Measurements from ENCODE around the gene ALOXE3. TPM values are rescaled to one million over a fixed set of nuclear protein-coding genes. Genes with fewer than 3 reads are reported as not detected.
A peak's percentile ranks its signal among the peaks of the same experiment; 100 is the strongest.

Gene ALOXE3
- total and polyA plus RNA-seq, 4 donors: 0.12 to 0.68 (median 0.28) TPM; not detected in 1

GRCh38 chr17:8153525-8153956, 35.2 kb upstream of the ALOXE3 start:
- no peaks in the 10 kb centered on the region for H3K9me3 ChIP-seq (ENCODE audit: control insufficient read depth in 4 of 4, insufficient read depth in 3 of 4, low read length in 3 of 4)
- H3K27ac ChIP-seq (ENCODE audit: low read depth in 1 of 2, low read length in 1 of 2): peak overlapping the region; percentile 98 to 99
- no peaks in the 10 kb centered on the region for H3K27me3 ChIP-seq (ENCODE audit: control insufficient read depth in 3 of 3, insufficient read depth in 3 of 3, low read length in 2 of 3)
- DNase-seq (peak; percentile 78 to 86 (median 85)), ATAC-seq (ENCODE audit: insufficient read depth, low FRiP score) (no peak)
- WGBS, 2 donors: 17 to 25% methylated on average over 13 of the region's 13 CpGs
- peaks cover 5 to 58% (median 29%) of the 10 kb centered on the region in 5 donors for H3K4me1 ChIP-seq (ENCODE audit: control insufficient read depth in 5 of 5, insufficient read depth in 5 of 5, low read length in 5 of 5)
- peak overlapping the region; percentile 74 to 98 for H3K9ac ChIP-seq (ENCODE audit: insufficient read depth in 1 of 2, low read length in 2 of 2)
- no peak for TF ChIP-seq CTCF (IDR thresholded peaks at IDR 0.05; ENCODE audit: control extremely low read depth, extremely low read depth)
- H3K36me3 ChIP-seq (ENCODE audit: control insufficient read depth in 4 of 4, insufficient read depth in 4 of 4, low read length in 4 of 4): peaks cover 10 to 21% (median 16%) of the 10 kb centered on the region in 4 donors
- no peak overlapping the region for H3K4me3 ChIP-seq

GRCh38 chr17:8153031-8153451, 34.7 kb upstream of the ALOXE3 start:
- no peak for TF ChIP-seq CTCF (IDR thresholded peaks at IDR 0.05; ENCODE audit: control extremely low read depth, extremely low read depth)
- peak overlapping the region; percentile 98 to 99 for H3K27ac ChIP-seq (ENCODE audit: low read depth in 1 of 2, low read length in 1 of 2)
- WGBS, 2 donors: 71 to 83% methylated on average over 7 of the region's 7 CpGs
- H3K9ac ChIP-seq (ENCODE audit: insufficient read depth in 1 of 2, low read length in 2 of 2): peak overlapping the region in 1 of 2 donors; percentile 98
- no peak for DNase-seq
- H3K4me1 ChIP-seq (ENCODE audit: control insufficient read depth in 5 of 5, insufficient read depth in 5 of 5, low read length in 5 of 5): peaks cover 5 to 58% (median 29%) of the 10 kb centered on the region in 5 donors
- H3K4me3 ChIP-seq: no peak overlapping the region
- H3K36me3 ChIP-seq (ENCODE audit: control insufficient read depth in 4 of 4, insufficient read depth in 4 of 4, low read length in 4 of 4): peaks cover 15 to 26% (median 18%) of the 10 kb centered on the region in 4 donors
- H3K27me3 ChIP-seq (ENCODE audit: control insufficient read depth in 3 of 3, insufficient read depth in 3 of 3, low read length in 2 of 3): no peaks in the 10 kb centered on the region
- H3K9me3 ChIP-seq (ENCODE audit: control insufficient read depth in 4 of 4, insufficient read depth in 3 of 4, low read length in 3 of 4): no peaks in the 10 kb centered on the region
- ATAC-seq (ENCODE audit: insufficient read depth, low FRiP score): no peak

- H3K9me3 ChIP-seq (ENCODE audit: control insufficient read depth in 4 of 4, insufficient read depth in 3 of 4, low read length in 3 of 4): no peaks in the 10 kb centered on the region
- ATAC-seq (ENCODE audit: insufficient read depth, low FRiP score): peak; percentile 33
- peaks cover 18 to 34% (median 26%) of the 10 kb centered on the region in 4 donors for H3K36me3 ChIP-seq (ENCODE audit: control insufficient read depth in 4 of 4, insufficient read depth in 4 of 4, low read length in 4 of 4)
- H3K4me1 ChIP-seq (ENCODE audit: control insufficient read depth in 5 of 5, insufficient read depth in 5 of 5, low read length in 5 of 5): peaks cover 5 to 58% (median 29%) of the 10 kb centered on the region in 5 donors
- peak within 1 kb of the TSS; percentile 98 to 99 for H3K27ac ChIP-seq (ENCODE audit: low read depth in 1 of 2, low read length in 1 of 2)
- peak within 1 kb of the TSS; percentile 95 to 98 for H3K9ac ChIP-seq (ENCODE audit: insufficient read depth in 1 of 2, low read length in 2 of 2)
- H3K27me3 ChIP-seq (ENCODE audit: control insufficient read depth in 3 of 3, insufficient read depth in 3 of 3, low read length in 2 of 3): no peaks in the 10 kb centered on the region
- TF ChIP-seq CTCF (IDR thresholded peaks at IDR 0.05; ENCODE audit: control extremely low read depth, extremely low read depth): no peak
- H3K4me3 ChIP-seq: peak within 1 kb of the TSS; percentile 77
- 3 to 8% methylated on average over 36 to 42 of the region's 42 CpGs for WGBS, 2 donors
- peak; percentile 94 to 97 (median 94) for DNase-seq
Measured at GRCh38 chr17:8152112-8152775, 33.9 kb upstream of the ALOXE3 start, which contains the start of gene PER1. Gene PER1 (minus strand): TSS chr17:8152404. CDS start chr17:8150706, 1,698 bp downstream.

Data from lung (tissue), 12 donors.